ENCODE results near the gene RFT1.

RFT1 gene

GRCh38 chr3:53137221-53137620, 7.0 kb upstream of the RFT1 start:
- Histone ChIP-seq H3K27me3 (ENCODE audit: control insufficient read depth in 1 of 2, insufficient read depth in 2 of 2, low read length in 2 of 2) (no peaks in the 10 kb centered on the region), H3K27ac (ENCODE audit: low read length) (no peak overlapping the region), H3K9me3 (ENCODE audit: control insufficient read depth in 2 of 2, low read length in 2 of 2) (no peaks in the 10 kb centered on the region), H3K4me1 (ENCODE audit: control insufficient read depth, insufficient read depth, low read length) (peaks cover 5% of the 10 kb centered on the region), H3K4me3 (ENCODE audit: low read length in 2 of 2) (no peak overlapping the region), H3K36me3 (ENCODE audit: control insufficient read depth in 2 of 2, insufficient read depth in 2 of 2, low read length in 2 of 2) (no peaks in the 10 kb centered on the region), H3K9ac (ENCODE audit: low read length in 2 of 2) (no peak overlapping the region)

GRCh38 chr3:53134631-53135232, 4.5 kb upstream of the RFT1 start:
- H3K27ac ChIP-seq (ENCODE audit: low read length): no peak overlapping the region
- H3K4me1 ChIP-seq (ENCODE audit: control insufficient read depth, insufficient read depth, low read length): peaks cover 14% of the 10 kb centered on the region
- H3K4me3 ChIP-seq (ENCODE audit: low read length in 2 of 2): no peak overlapping the region
- no peaks in the 10 kb centered on the region for H3K27me3 ChIP-seq (ENCODE audit: control insufficient read depth in 1 of 2, insufficient read depth in 2 of 2, low read length in 2 of 2)
- no peak overlapping the region for H3K9ac ChIP-seq (ENCODE audit: low read length in 2 of 2)
- H3K36me3 ChIP-seq (ENCODE audit: control insufficient read depth in 2 of 2, insufficient read depth in 2 of 2, low read length in 2 of 2): no peaks in the 10 kb centered on the region
- no peaks in the 10 kb centered on the region for H3K9me3 ChIP-seq (ENCODE audit: control insufficient read depth in 2 of 2, low read length in 2 of 2)

GRCh38 chr3:53132347-53132746, 2.1 kb upstream of the RFT1 start:
- no peak overlapping the region for H3K4me3 ChIP-seq (ENCODE audit: low read length in 2 of 2)
- H3K27ac ChIP-seq (ENCODE audit: low read length): no peak overlapping the region
- peaks cover 21% of the 10 kb centered on the region for H3K4me1 ChIP-seq (ENCODE audit: control insufficient read depth, insufficient read depth, low read length)
- no peak overlapping the region for H3K9ac ChIP-seq (ENCODE audit: low read length in 2 of 2)
- H3K36me3 ChIP-seq (ENCODE audit: control insufficient read depth in 2 of 2, insufficient read depth in 2 of 2, low read length in 2 of 2): no peaks in the 10 kb centered on the region
- no peaks in the 10 kb centered on the region for H3K27me3 ChIP-seq (ENCODE audit: control insufficient read depth in 1 of 2, insufficient read depth in 2 of 2, low read length in 2 of 2)
- no peaks in the 10 kb centered on the region for H3K9me3 ChIP-seq (ENCODE audit: control insufficient read depth in 2 of 2, low read length in 2 of 2)

- peaks cover 21% of the 10 kb centered on the region for H3K4me1 ChIP-seq (ENCODE audit: control insufficient read depth, insufficient read depth, low read length)
- H3K27ac ChIP-seq (ENCODE audit: low read length): peak overlapping the region; percentile 96
- no peaks in the 10 kb centered on the region for H3K9me3 ChIP-seq (ENCODE audit: control insufficient read depth in 2 of 2, low read length in 2 of 2)
- peaks cover under 1 to 4% of the 10 kb centered on the region in 2 donors for H3K36me3 ChIP-seq (ENCODE audit: control insufficient read depth in 2 of 2, insufficient read depth in 2 of 2, low read length in 2 of 2)
- peak overlapping the region; percentile 80 to 96 for H3K4me3 ChIP-seq (ENCODE audit: low read length in 2 of 2)
- peak overlapping the region; percentile 90 to 98 for H3K9ac ChIP-seq (ENCODE audit: low read length in 2 of 2)
- H3K27me3 ChIP-seq (ENCODE audit: control insufficient read depth in 1 of 2, insufficient read depth in 2 of 2, low read length in 2 of 2): no peaks in the 10 kb centered on the region
Measured at GRCh38 chr3:53131096-53131495, 861 bp upstream of the RFT1 start.

- Histone ChIP-seq H3K9me3 (ENCODE audit: control insufficient read depth in 2 of 2, low read length in 2 of 2) (no peaks in the 10 kb centered on the region), H3K27ac (ENCODE audit: low read length) (no peak overlapping the region), H3K36me3 (ENCODE audit: control insufficient read depth in 2 of 2, insufficient read depth in 2 of 2, low read length in 2 of 2) (peaks cover 15% of the 10 kb centered on the region in 2 donors), H3K4me1 (ENCODE audit: control insufficient read depth, insufficient read depth, low read length) (peaks cover 16% of the 10 kb centered on the region), H3K4me3 (ENCODE audit: low read length in 2 of 2) (peak overlapping the region; percentile 80 to 96), H3K27me3 (ENCODE audit: control insufficient read depth in 1 of 2, insufficient read depth in 2 of 2, low read length in 2 of 2) (no peaks in the 10 kb centered on the region), H3K9ac (ENCODE audit: low read length in 2 of 2) (peak overlapping the region; percentile 90 to 98)
Measured at GRCh38 chr3:53129344-53129743, 891 bp downstream of the RFT1 start.

GRCh38 chr3:53126601-53127000, 3.6 kb downstream of the RFT1 start:
- Histone ChIP-seq H3K36me3 (ENCODE audit: control insufficient read depth in 2 of 2, insufficient read depth in 2 of 2, low read length in 2 of 2) (peaks cover 35 to 39% of the 10 kb centered on the region in 2 donors), H3K4me3 (ENCODE audit: low read length in 2 of 2) (no peak overlapping the region), H3K9ac (ENCODE audit: low read length in 2 of 2) (no peak overlapping the region), H3K27ac (ENCODE audit: low read length) (no peak overlapping the region), H3K27me3 (ENCODE audit: control insufficient read depth in 1 of 2, insufficient read depth in 2 of 2, low read length in 2 of 2) (no peaks in the 10 kb centered on the region), H3K9me3 (ENCODE audit: control insufficient read depth in 2 of 2, low read length in 2 of 2) (no peaks in the 10 kb centered on the region), H3K4me1 (ENCODE audit: control insufficient read depth, insufficient read depth, low read length) (peaks cover 16% of the 10 kb centered on the region)

GRCh38 chr3:53123953-53124352, 6.3 kb downstream of the RFT1 start:
- H3K27ac ChIP-seq (ENCODE audit: low read length): no peak overlapping the region
- peaks cover 50 to 61% of the 10 kb centered on the region in 2 donors for H3K36me3 ChIP-seq (ENCODE audit: control insufficient read depth in 2 of 2, insufficient read depth in 2 of 2, low read length in 2 of 2)
- H3K9ac ChIP-seq (ENCODE audit: low read length in 2 of 2): no peak overlapping the region
- no peaks in the 10 kb centered on the region for H3K9me3 ChIP-seq (ENCODE audit: control insufficient read depth in 2 of 2, low read length in 2 of 2)
- no peaks in the 10 kb centered on the region for H3K27me3 ChIP-seq (ENCODE audit: control insufficient read depth in 1 of 2, insufficient read depth in 2 of 2, low read length in 2 of 2)
- H3K4me3 ChIP-seq (ENCODE audit: low read length in 2 of 2): no peak overlapping the region
- H3K4me1 ChIP-seq (ENCODE audit: control insufficient read depth, insufficient read depth, low read length): no peaks in the 10 kb centered on the region

GRCh38 chr3:53123510-53123909, 6.7 kb downstream of the RFT1 start:
- H3K27ac ChIP-seq (ENCODE audit: low read length): no peak overlapping the region
- peaks cover 53 to 65% of the 10 kb centered on the region in 2 donors for H3K36me3 ChIP-seq (ENCODE audit: control insufficient read depth in 2 of 2, insufficient read depth in 2 of 2, low read length in 2 of 2)
- no peaks in the 10 kb centered on the region for H3K27me3 ChIP-seq (ENCODE audit: control insufficient read depth in 1 of 2, insufficient read depth in 2 of 2, low read length in 2 of 2)
- H3K9ac ChIP-seq (ENCODE audit: low read length in 2 of 2): no peak overlapping the region
- no peaks in the 10 kb centered on the region for H3K9me3 ChIP-seq (ENCODE audit: control insufficient read depth in 2 of 2, low read length in 2 of 2)
- H3K4me3 ChIP-seq (ENCODE audit: low read length in 2 of 2): no peak overlapping the region
- H3K4me1 ChIP-seq (ENCODE audit: control insufficient read depth, insufficient read depth, low read length): no peaks in the 10 kb centered on the region

- H3K9me3 ChIP-seq (ENCODE audit: control insufficient read depth in 2 of 2, low read length in 2 of 2): no peaks in the 10 kb centered on the region
- H3K27me3 ChIP-seq (ENCODE audit: control insufficient read depth in 1 of 2, insufficient read depth in 2 of 2, low read length in 2 of 2): no peaks in the 10 kb centered on the region
- H3K4me3 ChIP-seq (ENCODE audit: low read length in 2 of 2): no peak overlapping the region
- H3K4me1 ChIP-seq (ENCODE audit: control insufficient read depth, insufficient read depth, low read length): no peaks in the 10 kb centered on the region
- peaks cover 55 to 71% of the 10 kb centered on the region in 2 donors for H3K36me3 ChIP-seq (ENCODE audit: control insufficient read depth in 2 of 2, insufficient read depth in 2 of 2, low read length in 2 of 2)
- no peak overlapping the region for H3K27ac ChIP-seq (ENCODE audit: low read length)
- no peak overlapping the region for H3K9ac ChIP-seq (ENCODE audit: low read length in 2 of 2)
Measured at GRCh38 chr3:53122933-53123305, 7.3 kb downstream of the RFT1 start.

- Histone ChIP-seq H3K36me3 (ENCODE audit: control insufficient read depth in 2 of 2, insufficient read depth in 2 of 2, low read length in 2 of 2) (peaks cover 58 to 74% of the 10 kb centered on the region in 2 donors), H3K4me3 (ENCODE audit: low read length in 2 of 2) (no peak overlapping the region), H3K9me3 (ENCODE audit: control insufficient read depth in 2 of 2, low read length in 2 of 2) (no peaks in the 10 kb centered on the region), H3K9ac (ENCODE audit: low read length in 2 of 2) (no peak overlapping the region), H3K27ac (ENCODE audit: low read length) (no peak overlapping the region), H3K4me1 (ENCODE audit: control insufficient read depth, insufficient read depth, low read length) (no peaks in the 10 kb centered on the region), H3K27me3 (ENCODE audit: control insufficient read depth in 1 of 2, insufficient read depth in 2 of 2, low read length in 2 of 2) (no peaks in the 10 kb centered on the region)
Measured at GRCh38 chr3:53122255-53122932, 7.8 kb downstream of the RFT1 start.

GRCh38 chr3:53120336-53120735, 9.9 kb downstream of the RFT1 start:
- H3K9me3 ChIP-seq (ENCODE audit: control insufficient read depth in 2 of 2, low read length in 2 of 2): no peaks in the 10 kb centered on the region
- no peaks in the 10 kb centered on the region for H3K4me1 ChIP-seq (ENCODE audit: control insufficient read depth, insufficient read depth, low read length)
- H3K9ac ChIP-seq (ENCODE audit: low read length in 2 of 2): peak overlapping the region in 1 of 2 donors; percentile 5
- no peak overlapping the region for H3K27ac ChIP-seq (ENCODE audit: low read length)
- peaks cover 56 to 74% of the 10 kb centered on the region in 2 donors for H3K36me3 ChIP-seq (ENCODE audit: control insufficient read depth in 2 of 2, insufficient read depth in 2 of 2, low read length in 2 of 2)
- H3K27me3 ChIP-seq (ENCODE audit: control insufficient read depth in 1 of 2, insufficient read depth in 2 of 2, low read length in 2 of 2): no peaks in the 10 kb centered on the region
- H3K4me3 ChIP-seq (ENCODE audit: low read length in 2 of 2): no peak overlapping the region

Data from stomach smooth muscle (tissue), 2 donors.